GM12891 (cell line): ENCODE results near the gene PPP1R13B. TPM values are rescaled to one million over a fixed set of nuclear protein-coding genes. Genes with fewer than 3 reads are reported as not detected.
A peak's percentile ranks its signal among the peaks of the same experiment; 100 is the strongest.

Source experiments
- DNase-seq: peaks from one replicate; pipeline ENCODE4 v3.0.0; 2011; ENCODE audit warnings: low spot score; ENCODE audit not compliant: insufficient read length
- FAIRE-seq: peaks from 2 replicates; lab custom pipeline; 2011; peaks lifted over from hg19 to GRCh38; lab: Jason Lieb, UNC
- PAX5 ChIP-seq: IDR thresholded peaks from 2 replicates; pipeline ENCODE4 v1.6.1; 2011; ENCODE audit warnings: low read length, moderate library complexity, mild to moderate bottlenecking; ENCODE audit not compliant: insufficient read depth, severe bottlenecking
- POLR2A ChIP-seq: IDR thresholded peaks from 2 replicates; pipeline ENCODE4 v1.6.1; 2011; ENCODE audit warnings: low read depth, low read length, control low read depth
- POLR2AphosphoS5 ChIP-seq: IDR thresholded peaks from 2 replicates; pipeline ENCODE4 v1.6.1; 2011; ENCODE audit warnings: low read depth, low read length, control low read depth
- POU2F2 ChIP-seq: IDR thresholded peaks from 2 replicates; pipeline ENCODE4 v1.6.1; 2011; ENCODE audit warnings: low read depth, mild to moderate bottlenecking, control low read depth, low read length, moderate library complexity
- SPI1 ChIP-seq: IDR thresholded peaks from 2 replicates; pipeline ENCODE4 v1.6.1; 2011; ENCODE audit warnings: low read depth, low read length, control low read depth
- TAF1 ChIP-seq: IDR thresholded peaks from 2 replicates; pipeline ENCODE4 v1.6.1; 2011; ENCODE audit warnings: low read depth, low read length, control low read depth
- polyA plus RNA-seq: library from polyadenylated mRNA; unstranded; fragments of >200 nt; gene quantifications from one replicate; pipeline ENCODE4 v1.2.1, GENCODE V29; 2012; ENCODE audit warnings: low read depth, missing spikeins, inconsistent platforms; ENCODE audit not compliant: missing spikeins

PPP1R13B gene
- polyA plus RNA-seq: 3.6 TPM

- peak; percentile 98 for DNase-seq
- peak; percentile 96 for FAIRE-seq
- TF ChIP-seq POLR2A: no peak
- no peak for TF ChIP-seq TAF1
- no peak for TF ChIP-seq POLR2AphosphoS5
- no peak for TF ChIP-seq SPI1
- no peak for TF ChIP-seq POU2F2
- no peak for TF ChIP-seq PAX5
These were observed at the start of gene PPP1R13B for GRCh38 chr14:103847451-103848174. Gene PPP1R13B, minus strand, starts transcription at chr14:103847575. Its CDS starts 268 bp downstream, at chr14:103847307.

- FAIRE-seq (peak; percentile 83), DNase-seq (no peak)
- TF ChIP-seq PAX5: no peak
- TF ChIP-seq POLR2AphosphoS5: no peak
- TF ChIP-seq POU2F2: no peak
- TF ChIP-seq POLR2A: no peak
- TF ChIP-seq SPI1: no peak
- TF ChIP-seq TAF1: no peak
These were observed 49.2 kb upstream of the PPP1R13B start for GRCh38 chr14:103896578-103896977.

- DNase-seq (no peak), FAIRE-seq (no peak)
- TF ChIP-seq PAX5 (no peak), POLR2AphosphoS5 (no peak), TAF1 (no peak), POU2F2 (no peak), POLR2A (no peak), SPI1 (no peak)
These were observed 47.3 kb upstream of the PPP1R13B start for GRCh38 chr14:103894723-103895059.

GRCh38 chr14:103894034-103894722 lies 46.8 kb upstream of the PPP1R13B start:
- no peak for TF ChIP-seq POLR2AphosphoS5
- no peak for TF ChIP-seq POU2F2
- no peak for TF ChIP-seq SPI1
- no peak for TF ChIP-seq TAF1
- no peak for TF ChIP-seq PAX5
- TF ChIP-seq POLR2A: no peak

GRCh38 chr14:103892247-103892646 lies 44.9 kb upstream of the PPP1R13B start:
- FAIRE-seq (no peak), DNase-seq (no peak)

More at GRCh38 chr14:103894034-103894722, 46.8 kb upstream of the PPP1R13B start:
- no peak for DNase-seq
- no peak for FAIRE-seq

GRCh38 chr14:103891667-103892215 lies 44.4 kb upstream of the PPP1R13B start:
- FAIRE-seq: no peak
- no peak for TF ChIP-seq TAF1
- no peak for TF ChIP-seq SPI1
- no peak for TF ChIP-seq POU2F2
- no peak for TF ChIP-seq PAX5
- TF ChIP-seq POLR2AphosphoS5: no peak
- TF ChIP-seq POLR2A: no peak
- DNase-seq: no peak

More at GRCh38 chr14:103892247-103892646, 44.9 kb upstream of the PPP1R13B start:
- no peak for TF ChIP-seq PAX5
- no peak for TF ChIP-seq POU2F2
- no peak for TF ChIP-seq POLR2A
- no peak for TF ChIP-seq SPI1
- no peak for TF ChIP-seq TAF1
- no peak for TF ChIP-seq POLR2AphosphoS5

GRCh38 chr14:103890821-103891666 lies 43.7 kb upstream of the PPP1R13B start:
- DNase-seq (no peak), FAIRE-seq (no peak)
- no peak for TF ChIP-seq POU2F2
- 0 out of 2 replicates have a peak, but pooled peaks have one; percentile 1 for TF ChIP-seq SPI1

- TF ChIP-seq PAX5: no peak
- TF ChIP-seq POU2F2: no peak
- no peak for TF ChIP-seq POLR2AphosphoS5
- no peak for TF ChIP-seq POLR2A
- TF ChIP-seq SPI1: no peak
- FAIRE-seq: no peak
- DNase-seq: no peak
These were observed 42.6 kb upstream of the PPP1R13B start for GRCh38 chr14:103890052-103890371.
